ENCODE data around the gene ARPC3.

ARPC3 gene

DNA sequence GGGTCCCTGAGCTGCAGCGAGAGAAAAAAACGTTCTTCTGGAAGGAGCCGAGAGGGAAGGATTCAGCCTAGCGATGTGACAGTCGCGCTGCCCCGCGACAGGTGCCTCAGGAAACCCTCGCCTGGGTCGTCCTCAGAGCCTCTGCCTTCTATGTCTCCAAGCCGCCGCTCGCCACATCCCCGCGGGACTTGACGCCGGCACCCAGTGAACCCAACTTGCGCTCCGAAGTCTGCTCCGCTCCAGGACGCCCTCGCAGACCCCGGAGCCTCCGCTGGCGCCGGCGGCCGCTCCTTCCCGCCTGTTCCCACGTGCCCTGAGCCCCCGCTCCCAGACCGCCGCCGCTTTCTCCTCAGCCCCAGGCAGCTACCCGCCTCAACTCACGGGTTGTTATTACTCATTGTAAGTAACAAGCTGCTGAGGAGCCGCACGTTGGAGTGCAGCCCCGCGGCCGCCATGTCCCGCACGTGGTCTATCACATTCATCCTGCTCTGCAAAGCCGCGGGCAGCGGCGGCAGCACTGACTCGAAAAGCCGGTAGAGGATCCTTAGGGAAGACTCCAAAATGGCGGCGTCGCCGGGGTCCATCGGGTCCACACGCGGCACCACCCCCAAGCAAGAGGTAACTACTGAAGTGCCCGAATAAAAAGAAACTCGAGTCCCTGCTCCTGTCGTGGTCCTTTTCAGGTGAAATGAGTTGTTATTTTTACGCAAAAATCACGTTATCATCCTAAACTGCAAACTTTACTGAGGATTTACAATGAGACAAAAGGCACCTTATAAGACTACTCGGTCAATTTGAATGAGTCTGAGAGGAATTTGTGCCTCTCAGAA, 46.8 kb downstream of the ARPC3 start, which contains the start of gene ANAPC7:
ANAPC7 (minus strand) TSS at position 563 of the 830 bp plus-strand sequence; CDS start at position 482, 81 bp downstream.
- H3K9me3 Mint-ChIP-seq, result no peaks in the 10 kb centered on the region
- ATAC-seq (replicated peaks) (peak; percentile 91), DNase-seq (peak; percentile 79 to 86 (median 83))
- H3K27ac Mint-ChIP-seq, result peak within 1 kb of the TSS; percentile 97
- peaks cover 18 to 28% of the 10 kb centered on the region in 2 donors for H3K4me1 Mint-ChIP-seq (ENCODE audit: low read depth in 2 of 2)
- H3K36me3 Mint-ChIP-seq (ENCODE audit: insufficient read depth), result peaks cover 22% of the 10 kb centered on the region
- H3K4me3 Mint-ChIP-seq, result peak within 1 kb of the TSS; percentile 99 to 100
- no peaks in the 10 kb centered on the region for H3K27me3 Mint-ChIP-seq

Measured in effector memory CD8-positive, alpha-beta T cell (primary cell).